HG03135 (cell line): ENCODE measurements around the gene FGD5.

Experiments used
- ATAC-seq: cut with Tn5 transposase; IDR thresholded peaks from one replicate; pipeline ENCODE4 v1.9.1; 2021; ENCODE audit warnings: mild to moderate bottlenecking, moderate library complexity; ENCODE audit not compliant: unreplicated experiment

FGD5 gene

DNA sequence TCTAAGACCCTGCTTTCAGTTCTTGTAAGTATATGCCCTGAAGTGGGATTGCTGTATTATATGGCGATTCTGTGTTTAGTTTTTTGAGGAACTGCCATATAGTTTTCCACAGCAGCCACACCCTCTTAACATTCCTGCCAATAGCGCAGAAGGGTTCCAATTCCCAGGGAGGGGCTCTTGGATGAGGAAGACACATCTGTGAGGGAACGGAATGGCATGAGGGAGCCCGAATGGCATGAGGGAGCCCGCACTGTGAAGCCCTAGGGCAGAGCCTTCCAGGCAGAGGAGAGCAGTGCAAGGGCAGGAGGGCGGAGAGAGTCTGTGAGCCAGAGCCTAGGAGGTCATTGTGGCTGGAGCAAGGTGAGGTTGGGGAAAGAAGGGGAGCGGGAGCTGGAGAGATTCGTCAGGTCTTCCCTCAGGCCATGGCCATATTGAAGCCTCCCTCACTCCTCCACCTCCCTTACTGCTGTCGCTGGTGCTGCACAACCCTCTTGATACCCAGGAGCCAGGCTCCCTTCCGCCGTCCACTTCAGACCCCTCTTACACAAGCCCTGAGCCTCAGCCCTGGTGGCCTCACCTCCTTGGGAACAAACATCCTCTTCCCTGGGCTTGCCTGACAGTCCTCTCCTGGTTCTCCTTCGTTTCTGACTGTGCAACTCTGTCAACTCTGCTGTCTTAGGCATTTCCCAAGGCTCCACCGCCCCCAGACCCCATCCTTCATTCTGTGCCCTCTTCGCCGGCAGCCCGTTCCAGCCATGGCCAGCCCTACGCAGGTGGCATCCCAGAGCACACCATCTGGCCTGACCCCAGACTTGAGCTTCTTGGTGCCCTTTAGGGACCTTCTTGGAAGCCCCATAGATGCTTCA lies 51.4 kb downstream of the FGD5 start:
- ATAC-seq = no peak

DNA sequence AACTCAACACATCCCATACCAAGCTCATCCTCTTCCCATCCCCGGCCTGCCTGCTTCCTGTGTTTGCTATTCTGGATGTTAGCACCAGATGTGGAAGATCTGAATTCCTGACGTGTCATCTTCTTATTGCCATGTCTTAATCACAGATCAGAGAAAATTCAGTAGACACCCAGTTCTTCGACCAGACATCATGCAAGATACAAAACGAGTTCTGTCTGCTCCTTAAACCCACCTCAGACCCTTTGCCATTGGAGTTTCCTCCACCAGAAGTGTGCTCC lies 52.0 kb downstream of the FGD5 start:
- no peak for ATAC-seq

DNA sequence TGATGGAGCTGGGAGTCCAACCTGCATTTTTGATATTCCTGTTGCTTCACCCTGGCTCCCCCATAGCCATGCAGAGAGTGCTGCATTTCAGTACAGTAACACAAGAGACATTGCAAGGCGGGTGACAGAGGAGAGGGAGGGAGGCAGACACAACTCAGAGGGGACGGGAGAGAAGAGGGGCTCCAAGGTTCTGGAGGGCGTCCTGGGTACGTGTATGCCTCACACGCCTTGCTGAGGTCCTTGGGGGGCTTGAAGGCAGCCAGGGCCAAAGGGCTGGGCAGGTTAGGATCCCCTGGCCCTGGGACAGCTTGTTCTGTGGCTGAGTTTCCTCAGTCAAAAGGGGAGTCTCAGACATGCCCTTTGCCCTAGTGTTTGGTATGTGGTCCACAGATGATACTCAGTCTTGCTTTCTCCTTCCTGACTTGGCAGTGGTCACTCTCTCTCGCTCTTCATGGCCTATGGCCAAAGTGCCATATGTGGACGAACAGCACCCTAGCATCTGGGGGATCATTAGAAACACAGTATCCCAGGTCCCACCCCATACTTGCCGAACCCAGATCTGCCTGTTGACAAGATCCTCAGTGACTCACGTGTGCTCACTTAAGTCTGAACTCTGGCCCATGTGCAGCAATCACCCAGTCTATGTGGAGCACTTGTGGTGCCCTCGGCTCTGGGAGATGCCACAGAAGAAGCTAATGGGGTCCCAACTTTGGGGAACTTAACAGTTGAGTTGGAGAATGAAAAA lies 52.9 kb downstream of the FGD5 start:
- ATAC-seq = no peak

DNA sequence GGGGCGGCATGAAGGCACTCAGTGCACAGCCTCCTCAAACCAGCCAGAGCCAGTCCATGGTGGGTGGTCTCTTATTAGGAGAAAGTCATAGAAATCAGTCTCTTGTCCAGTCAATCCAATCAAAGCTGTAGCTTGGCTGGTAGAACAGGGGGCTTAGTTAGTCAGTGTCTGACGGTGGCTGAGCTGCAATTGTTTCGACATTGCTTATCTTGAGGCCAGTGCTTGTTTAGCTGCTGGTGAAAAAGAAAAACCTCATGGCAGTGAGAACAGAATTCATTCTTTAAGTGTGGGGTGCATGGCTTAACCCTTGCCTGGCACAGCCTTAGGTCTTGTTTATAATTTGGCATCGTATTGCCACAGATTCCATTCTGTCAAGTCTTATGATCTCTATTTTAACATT lies 53.9 kb downstream of the FGD5 start:
- ATAC-seq = no peak

DNA sequence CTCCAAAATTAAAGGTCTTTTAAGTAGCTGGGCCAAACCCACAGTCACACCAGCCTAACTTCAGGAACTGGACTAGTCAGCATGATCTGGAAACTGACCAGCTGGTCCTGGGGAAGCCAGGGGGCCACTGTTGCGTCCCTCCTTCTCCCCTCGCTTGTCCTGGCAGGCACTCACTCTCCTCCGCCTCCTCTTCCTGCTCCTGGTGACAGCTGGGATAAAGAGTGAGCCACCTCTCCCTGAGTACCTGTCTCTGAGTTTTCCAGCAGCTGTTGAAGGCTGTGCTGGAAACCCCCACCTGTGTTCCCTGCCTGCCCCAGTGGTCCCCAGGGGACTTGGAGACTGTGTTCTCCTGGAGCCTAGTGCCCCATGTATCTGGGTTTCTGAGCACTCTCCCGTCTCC lies 56.0 kb downstream of the FGD5 start:
- ATAC-seq = no peak

DNA sequence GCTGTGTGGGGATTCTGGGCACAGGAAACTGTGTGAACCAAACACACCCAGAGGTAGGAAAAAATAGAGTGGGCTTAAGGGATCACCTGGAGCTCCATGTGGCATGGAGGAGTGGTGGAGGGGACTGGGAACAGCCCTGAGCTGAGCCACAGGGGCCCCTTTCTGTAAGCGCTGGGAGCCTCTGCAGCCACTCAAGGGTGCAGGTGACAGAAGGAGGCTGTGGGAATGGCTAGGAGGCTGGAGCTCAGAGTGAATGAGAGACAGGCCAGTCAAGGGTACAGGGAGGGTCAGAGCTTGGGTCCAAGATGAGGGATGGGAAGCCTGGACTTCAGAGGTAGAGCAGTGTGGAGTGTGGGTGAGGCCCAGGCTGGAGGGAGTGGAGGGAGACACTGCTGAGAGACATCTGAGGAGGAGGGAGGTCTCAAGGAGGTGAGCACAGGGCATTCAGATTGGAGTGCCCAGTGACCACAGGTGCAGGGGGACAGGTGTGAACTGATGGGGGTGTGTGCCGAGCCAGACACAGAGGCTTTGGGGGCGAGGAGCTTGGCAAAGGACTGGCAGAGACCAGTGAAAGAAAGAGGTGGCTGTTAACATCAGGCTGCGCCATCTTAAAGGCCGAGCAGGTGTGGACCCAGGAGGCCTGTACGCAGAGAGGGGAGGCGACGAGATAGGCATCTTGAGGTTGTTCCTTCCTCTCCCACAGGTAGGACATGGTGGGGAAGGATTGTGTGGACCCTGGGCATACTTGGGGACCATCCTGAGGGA lies 56.8 kb downstream of the FGD5 start:
- ATAC-seq = no peak

DNA sequence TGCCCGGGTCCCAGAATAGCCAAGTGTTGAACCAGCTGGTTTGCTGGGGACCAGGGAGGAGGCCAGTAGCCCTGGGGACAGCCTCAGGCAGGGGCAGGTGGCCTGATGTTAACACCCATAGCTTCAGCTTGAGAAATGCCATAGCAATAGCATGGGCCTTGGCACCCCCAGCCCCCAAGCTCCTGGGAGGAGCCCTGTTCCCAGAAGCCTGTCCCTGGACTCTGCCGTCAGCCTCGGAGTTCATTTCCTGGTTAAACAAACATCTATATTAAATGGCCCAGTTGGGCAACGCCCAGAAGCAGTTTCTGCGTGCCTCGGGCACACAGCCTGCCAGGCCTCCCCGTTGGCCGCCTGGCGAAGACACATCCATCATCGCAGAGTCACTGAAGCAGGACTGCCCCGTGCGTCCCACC lies 58.2 kb downstream of the FGD5 start:
- ATAC-seq = no peak

DNA sequence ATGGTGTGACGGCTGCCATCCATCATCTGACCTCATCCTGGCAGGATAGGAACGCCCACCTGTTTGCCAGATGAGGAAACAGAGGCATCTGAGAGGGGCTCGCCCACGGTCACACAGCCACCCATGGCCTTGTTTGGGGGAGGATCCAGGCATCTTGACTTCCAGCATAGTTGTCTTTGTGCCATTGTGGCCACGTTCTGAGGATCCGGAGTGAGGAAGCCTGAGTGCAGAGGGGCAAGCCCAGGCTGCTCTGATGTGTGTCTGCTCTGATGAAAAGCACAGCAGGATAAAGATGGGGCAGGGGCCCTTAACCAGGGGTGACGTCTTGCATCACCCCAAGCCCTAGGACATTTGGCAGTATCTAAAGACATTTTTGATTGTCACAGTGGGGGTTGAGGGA lies 58.7 kb downstream of the FGD5 start:
- ATAC-seq = no peak

DNA sequence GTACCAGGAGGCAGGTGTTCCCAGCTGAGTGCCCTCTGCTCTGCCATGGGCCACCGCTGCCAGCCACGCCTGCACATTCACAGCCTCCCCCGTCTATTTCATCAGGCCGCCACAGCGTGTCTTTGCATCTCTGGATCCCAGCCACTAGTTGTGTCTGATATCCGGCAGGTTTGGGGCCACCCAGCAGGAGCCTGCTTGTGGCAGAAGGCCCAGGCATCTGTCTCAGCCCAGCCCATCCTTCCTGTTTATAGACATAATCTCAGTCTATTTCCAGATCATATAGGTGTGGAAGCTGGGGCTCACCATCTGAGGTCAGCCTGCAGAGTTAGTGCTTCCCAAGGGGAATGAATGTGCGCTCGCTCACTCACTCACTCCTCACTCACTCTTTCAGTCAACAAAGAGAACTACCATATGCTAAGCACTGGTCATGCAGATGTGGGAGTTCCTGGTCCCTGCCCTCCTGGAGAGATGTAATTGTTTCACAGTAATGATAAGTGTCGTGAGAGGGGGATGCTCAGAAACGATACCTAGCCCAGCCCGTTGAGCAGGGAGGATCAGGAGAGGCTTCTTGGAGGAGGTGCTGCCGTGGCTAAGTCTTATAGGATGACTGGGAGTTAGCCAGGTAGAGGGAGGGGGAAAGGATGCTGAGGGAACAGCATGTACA lies 60.6 kb downstream of the FGD5 start:
- ATAC-seq = no peak

DNA sequence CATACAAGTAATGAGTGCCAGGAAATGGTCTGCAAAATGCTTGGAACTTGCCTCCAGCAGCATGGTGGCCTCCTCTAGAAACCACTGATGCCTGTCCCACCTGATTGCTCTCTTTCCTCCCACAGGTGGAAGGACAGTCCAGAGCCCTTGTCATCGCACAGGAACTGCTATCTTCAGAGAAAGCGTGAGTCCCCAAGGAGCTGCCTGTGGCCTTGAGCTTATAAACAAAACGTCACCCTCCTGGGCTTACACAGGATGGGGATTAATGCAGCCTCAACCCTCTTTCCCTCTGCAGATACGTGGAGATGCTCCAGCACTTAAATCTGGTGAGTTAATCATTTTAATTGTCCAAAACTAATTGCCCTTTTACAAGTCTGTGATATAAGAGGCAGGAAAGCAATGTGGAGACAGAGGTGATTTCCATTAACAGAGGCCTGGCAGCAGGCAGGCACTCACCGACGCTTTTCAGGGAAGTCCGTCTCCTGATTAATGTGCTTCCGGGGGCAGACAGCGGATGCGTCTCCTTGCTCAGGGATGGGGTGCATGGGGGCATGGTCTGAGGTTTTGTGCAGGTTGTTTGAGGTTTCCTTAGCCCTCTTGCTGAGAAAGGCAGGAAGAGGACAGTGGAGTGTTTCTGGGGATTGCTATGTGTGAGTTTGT lies 61.8 kb downstream of the FGD5 start:
- ATAC-seq = no peak

DNA sequence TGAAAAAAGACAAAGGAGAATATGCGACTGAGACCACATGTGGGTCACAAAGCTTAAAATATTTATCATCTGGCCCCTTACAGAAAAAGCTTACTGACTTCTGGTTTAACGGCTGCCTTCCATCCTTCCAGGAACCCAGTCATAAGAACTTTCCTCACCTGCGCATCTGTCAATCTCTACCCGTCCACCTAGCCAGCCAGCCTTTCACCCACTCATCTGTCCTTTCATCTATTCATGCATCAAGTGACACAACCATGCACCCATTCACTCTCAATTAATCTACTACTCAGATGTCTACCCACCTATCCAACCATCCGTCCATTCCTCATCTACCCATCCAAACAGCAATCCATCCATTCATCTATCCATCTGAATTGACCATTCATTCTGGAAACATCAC lies 64.5 kb downstream of the FGD5 start:
- ATAC-seq = no peak

DNA sequence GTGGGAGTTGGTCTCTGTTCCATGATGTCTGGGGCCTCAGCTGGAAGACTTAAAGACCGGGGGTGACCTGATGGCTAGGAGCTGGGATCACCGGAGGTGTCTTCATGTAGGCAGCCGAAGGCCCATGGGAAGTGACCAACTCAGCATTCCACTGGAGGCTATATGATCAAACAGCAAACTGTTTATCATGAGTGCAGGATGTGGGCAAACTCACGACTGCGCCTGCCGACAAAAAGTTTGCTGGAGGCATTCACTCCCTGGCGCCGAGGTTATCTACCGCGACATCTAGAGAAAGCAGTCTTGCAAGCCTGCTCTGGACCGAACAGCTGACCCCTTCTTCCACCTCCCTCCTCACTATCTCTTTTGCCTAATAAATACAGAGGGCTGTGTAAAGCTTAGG lies 65.9 kb downstream of the FGD5 start:
- no peak for ATAC-seq

DNA sequence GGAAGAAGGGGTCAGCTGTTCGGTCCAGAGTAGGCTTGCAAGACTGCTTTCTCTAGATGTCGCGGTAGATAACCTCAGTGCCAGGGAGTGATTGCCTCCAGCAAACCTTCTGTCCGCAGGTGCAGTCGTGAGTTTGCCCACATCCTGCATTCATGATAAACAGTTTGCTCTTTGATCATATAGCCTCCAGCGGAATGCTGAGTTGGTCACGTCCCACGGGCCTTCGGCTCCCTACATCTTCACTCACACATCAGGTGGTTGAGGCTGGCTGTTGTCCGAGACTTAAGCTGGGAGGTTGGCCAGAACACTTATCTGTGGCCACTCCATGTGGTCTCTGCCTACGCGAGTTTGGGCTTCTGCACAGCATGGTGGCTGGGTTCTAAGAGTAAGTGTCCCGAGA lies 66.5 kb downstream of the FGD5 start:
- no peak for ATAC-seq

DNA sequence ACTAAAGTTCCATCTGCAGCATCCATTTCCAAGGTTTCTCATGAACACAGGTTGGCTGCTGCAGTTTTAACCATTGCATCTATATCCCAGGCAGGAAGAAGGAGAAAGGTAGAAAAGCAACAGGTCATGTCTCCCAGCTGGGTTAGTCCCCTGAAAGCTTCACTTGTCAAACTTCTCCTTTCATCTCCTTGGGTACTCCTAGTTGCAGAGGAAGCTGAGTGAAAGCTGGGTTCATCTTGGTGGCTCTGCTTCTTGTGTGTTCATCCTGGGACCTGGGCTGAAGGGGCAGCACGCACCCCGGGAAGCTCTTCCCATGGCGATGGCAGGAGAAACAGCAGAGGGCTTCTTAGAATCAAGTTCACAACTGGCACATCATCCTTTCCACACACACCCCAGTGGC lies 67.3 kb downstream of the FGD5 start:
- ATAC-seq = no peak

DNA sequence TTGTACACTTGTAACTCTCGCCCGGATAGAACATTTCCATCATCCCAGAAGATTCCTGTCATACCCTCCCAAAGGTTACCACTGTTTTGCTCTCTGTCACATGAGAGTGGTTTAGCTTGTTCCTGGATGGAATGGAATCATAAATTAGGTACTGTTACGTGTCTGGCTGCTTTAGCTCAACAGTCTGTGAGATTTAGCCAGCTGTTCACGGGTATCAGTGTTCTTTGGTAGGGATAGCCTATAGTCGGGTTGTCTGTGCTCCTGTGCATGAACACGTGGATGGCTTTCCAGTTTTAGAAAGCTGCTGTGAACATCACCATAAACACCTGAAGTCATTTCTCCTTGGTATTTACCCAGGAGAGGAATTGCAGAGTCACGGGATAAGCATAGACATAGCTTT lies 70.4 kb downstream of the FGD5 start:
- no peak for ATAC-seq

DNA sequence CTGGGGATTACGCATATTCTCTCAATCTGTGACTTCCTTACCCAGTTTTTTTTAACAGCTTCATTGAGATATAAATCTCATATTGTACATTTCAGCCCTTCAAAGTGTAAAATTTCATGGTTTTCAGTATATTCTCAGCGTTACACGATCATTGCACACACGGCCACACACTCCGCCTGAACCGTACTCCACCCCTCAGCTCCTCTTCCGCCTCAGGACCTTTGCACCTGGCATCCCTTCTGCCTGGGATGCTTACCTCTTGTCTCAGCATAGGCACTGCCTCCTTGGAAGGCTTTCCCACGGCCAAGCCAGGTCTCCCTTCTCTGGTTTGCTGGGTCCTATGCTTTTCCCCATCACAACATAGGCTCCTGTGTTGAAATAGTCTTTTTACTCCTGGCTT lies 71.2 kb downstream of the FGD5 start:
- no peak for ATAC-seq

DNA sequence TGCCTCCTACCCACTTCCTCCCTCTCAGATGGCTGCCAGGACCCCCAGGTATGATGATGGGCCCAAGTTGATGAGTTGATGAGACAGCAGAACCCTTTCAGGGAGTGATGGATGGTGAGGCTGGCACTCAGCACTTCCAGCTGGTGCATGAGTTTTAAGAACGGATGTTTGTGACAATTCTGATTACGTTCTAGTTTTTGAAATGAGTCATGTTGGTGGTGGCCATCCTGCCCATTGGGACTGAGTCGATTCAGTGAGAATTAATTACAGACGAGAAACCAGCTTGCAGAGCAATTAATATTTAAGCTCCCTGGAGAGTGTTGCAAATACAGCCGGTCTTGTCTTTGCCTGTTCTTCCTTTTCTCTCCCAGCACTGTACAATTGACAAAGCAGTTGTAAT lies 71.7 kb downstream of the FGD5 start:
- no peak for ATAC-seq

DNA sequence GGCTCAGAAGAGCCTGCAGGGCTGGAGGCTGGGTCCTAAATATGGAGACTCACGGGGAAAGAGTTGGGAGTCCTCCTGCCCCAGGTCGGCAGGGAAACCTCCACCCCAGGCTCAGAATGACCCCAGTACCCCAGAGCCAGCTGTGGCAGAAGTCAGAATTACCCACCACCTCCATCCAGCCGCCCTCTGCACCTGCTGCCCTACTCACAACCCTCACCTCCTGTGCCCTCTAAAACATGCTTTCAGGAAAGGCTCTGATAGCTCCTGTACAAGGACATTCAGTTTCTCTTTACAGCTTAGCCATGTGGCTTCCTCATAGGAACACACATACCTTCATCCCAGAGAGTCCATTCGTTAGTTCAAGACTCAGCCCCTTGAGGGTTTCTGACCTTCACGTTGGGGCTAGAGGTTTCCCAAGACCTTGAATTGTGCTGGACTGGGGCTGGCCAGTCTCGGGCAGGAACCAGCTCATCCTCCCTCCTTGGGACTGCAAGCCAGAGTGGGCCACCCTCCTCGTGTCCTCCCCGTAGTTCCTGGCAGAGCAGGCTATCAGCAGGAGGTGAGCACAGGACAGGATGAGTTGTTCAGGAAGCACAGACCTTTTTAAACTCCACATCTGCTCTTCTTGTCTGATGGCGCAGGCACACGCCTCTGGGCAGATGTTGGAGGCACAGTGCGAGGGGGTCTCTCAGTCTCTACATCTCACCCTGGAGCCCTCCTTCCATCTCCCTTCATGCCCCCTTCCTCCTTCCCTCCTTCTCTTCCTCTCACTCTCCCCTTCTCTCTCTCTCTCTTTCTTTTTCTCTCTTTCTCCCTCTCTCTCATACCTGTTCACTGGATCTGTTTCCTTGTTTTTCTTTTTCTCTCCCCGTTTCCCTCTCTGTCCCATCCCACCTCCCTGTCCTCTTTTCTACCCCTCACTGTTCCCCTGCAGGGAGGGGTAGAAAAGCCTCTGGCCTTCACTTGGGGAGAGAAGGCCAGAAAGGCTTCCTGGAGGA lies 72.7 kb downstream of the FGD5 start:
- no peak for ATAC-seq

DNA sequence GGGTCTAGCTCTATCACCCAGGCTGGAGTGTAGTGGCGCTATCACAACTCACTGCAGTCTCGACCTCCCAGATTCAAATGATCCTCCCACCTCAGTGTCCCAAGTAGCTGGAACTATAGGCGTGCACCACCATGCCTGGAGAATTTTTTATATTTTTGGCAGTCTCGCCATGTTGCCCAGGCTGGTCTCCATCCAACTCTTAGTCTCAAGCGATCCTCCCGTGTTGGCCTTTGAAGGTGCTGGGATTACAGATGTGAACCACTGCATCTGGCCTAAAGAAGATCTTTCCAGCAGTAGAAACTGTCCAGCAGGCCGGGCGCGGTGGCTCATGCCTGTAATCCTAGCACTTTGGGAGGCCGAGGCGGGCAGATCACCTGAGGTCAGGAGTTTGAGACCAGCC lies 73.5 kb downstream of the FGD5 start:
- ATAC-seq = no peak

DNA sequence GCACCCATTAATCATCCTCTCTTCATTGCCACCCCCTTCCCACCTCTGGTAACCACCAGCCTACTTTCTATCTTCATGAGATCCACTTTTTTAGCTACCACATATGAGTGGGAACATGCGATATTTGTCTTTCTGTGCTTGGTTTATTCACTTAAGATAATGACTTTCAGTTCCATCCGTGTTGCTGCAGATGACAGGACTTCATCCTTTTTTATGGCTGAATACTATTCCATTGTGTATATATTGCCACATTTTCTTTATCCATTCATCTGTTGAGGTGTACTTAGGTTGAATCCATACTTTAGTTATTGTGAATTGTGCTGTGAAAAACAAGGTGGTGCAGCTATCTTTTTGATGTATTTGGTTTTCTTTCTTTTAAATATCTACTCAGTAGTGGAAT lies 75.3 kb downstream of the FGD5 start:
- no peak for ATAC-seq
